CD4-positive, alpha-beta T cell treated with Interleukin-2 at 100 ng/mL for 4 hours (primary cell): Measurements from ENCODE around the gene ZAP70.

Source experiments
- DNase-seq: peaks from one replicate; pipeline ENCODE4 v3.0.0-alpha.2; 2020; ENCODE audit warnings: low spot score

Gene ZAP70

DNA sequence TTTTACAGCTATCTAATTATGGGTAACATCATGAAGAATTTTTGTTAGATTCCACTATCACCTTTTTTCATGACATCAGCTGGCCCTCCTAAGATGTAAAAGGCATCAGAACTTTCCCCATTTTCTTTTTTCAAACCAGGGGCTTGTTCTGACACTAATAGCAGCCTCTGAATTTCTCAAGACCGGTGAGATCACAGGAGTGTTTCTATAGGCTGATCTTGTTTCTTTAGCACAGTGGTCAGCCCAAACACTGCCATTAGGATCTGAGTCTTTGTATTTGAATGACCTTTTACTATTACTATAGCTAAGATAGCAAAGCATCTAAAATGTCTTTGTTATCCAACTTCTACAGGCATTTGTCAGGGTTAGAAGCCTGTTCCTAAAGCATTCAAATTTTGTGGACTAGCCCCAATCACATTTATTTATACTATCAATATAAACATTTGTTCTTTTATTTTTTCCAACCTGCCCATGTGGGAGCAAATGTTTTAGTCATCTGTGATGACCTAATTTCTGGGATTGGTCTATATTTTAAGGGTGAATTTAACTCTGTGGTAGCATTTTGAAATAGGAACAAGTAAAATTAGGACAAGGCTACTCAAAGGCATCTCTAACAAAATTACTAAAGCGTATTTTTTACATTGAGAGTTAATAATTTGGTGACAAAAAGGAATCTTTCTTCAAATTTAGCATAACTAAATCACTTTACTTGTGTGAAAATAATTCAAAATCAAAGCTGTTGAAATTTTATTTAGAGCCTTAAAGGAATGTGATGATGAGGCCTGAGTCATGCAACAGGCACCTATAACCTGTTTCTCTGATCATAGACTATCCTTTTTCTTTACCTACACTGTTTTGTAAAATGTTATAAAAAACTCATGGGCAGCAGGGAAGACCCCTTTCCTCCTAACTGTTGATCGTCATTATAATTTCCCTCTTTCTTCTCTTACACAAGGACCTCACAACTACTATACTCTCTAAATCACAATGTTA is 39.3 kb downstream of the ZAP70 start:
- no peak for DNase-seq

DNA sequence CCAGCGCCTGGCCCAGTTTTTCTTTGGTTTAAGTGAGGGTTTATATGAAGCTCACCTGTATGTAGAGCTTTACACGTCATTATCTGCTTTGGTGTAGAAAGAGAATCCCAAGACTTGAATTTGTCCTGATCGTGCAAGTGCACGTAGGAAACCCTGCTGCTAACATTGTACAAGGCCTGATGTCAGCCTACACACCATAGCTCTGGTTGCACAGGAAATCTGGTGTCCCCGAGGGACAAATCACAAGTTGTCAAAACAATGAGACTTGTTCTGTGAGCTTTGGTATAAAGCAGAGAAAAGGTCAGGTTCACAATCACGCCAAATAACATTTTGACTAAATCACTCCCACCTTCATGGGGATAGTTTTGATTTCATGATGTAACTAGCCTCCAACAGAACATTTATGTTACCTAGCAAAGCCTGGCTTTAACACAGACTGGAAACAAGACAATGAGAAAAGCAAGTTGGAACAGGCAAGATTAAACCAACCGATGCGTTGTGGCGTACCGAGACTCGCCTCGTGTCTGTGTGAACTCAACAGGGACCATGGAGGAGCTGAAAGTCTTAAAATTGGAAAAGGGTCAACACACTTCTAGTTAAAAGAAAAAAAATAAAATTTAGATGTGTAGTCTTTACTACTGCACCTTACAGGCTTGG is 41.4 kb downstream of the ZAP70 start:
- DNase-seq = no peak

DNA sequence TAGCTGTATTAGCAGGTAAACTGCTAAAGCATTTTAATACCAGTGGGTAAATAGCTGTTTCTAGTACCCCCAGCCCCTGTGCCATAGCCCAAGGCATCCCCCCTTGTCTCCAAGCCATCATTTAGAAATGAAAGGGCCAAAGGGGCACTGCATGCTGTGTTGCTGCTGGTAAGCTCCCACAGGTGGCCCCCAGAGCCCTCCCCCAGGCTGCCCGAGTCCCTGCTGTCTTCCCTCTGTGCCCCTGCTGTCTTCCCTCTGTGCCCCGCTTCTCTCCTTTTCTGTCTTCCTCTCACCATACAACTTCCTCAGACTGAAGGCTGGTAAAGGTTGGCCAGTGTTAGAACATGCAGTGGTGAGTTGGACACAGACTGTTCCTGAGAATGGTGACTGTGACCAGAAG is 42.1 kb downstream of the ZAP70 start:
- no peak for DNase-seq

DNA sequence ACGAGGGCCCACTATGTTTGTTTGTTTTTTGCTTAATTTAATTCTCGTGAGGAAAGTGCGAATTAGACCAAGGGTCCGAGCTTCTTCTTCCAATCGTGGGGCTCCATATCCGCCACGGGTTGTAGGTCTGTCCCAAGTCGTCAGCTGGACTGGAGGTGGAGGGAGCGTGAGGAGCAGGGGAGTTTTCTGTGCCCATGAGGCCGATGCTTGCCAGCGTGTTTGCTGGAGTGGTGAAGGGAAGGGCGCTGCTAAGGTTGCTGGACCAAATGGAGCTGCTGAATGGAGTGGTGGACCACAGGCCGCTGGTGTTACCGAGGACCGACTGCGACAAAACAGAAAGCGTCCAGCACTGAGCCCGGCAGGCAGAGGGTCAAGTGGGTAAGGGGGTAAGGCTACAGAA is 43.7 kb downstream of the ZAP70 start:
- DNase-seq = no peak

DNA sequence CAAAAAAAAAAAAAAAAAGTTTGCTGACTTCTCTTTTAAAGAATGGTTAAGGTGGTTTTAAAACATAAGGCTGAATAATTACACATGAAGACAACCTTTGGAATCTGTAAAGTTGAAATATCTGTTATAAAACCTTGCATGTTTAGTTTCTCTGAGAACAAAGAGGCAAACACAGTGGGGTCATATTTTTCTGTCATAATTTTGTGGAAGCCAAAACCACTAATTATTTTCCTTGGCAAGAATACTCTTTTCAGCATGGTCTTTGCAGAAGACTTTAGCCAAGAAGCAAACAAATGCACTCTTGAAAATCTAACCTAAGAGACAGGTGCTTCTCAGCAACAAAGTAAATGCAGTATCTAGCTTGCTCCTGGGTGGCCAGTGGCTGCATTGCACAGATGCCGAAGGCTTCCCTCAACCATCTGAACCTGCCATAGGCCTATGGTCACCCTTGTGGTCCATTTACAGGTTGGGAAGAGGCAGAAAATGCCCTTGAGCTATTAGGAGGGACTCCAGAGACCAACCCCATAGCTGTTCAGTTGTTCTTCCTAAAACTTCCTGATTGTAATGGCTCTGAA is 44.8 kb downstream of the ZAP70 start:
- DNase-seq = no peak

DNA sequence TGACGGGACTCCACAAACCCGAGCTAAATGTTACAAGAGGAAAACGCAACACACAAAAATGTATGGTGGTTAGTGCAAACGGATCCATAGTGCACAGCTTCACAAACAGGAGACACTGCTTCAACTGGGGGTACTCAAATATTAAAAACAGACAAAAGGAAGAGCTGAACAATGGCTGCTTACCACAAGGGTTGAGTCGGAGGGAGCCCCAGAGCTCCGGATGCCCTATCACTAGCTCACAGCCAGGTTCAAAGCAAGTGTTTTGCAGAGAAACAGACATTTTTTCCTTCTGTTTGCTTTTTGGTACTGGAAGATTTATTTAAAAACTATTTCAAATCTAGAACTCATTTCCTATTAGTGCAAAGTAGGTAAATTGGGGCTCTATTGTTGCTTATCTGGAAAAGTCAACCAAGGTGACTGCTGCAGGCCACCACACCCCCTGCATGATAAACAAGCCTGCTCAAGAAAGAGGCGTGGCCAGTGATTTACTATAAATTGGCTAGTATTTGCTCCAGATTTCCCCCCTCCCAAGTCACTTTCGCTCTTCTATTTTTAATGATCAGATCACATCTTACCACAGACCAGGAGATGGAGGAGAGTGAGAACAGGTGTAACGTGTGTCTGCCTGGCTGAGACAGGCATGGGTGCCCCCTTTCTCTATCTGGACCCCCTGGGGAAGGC is 46.5 kb downstream of the ZAP70 start:
- DNase-seq = peak; percentile 8

DNA sequence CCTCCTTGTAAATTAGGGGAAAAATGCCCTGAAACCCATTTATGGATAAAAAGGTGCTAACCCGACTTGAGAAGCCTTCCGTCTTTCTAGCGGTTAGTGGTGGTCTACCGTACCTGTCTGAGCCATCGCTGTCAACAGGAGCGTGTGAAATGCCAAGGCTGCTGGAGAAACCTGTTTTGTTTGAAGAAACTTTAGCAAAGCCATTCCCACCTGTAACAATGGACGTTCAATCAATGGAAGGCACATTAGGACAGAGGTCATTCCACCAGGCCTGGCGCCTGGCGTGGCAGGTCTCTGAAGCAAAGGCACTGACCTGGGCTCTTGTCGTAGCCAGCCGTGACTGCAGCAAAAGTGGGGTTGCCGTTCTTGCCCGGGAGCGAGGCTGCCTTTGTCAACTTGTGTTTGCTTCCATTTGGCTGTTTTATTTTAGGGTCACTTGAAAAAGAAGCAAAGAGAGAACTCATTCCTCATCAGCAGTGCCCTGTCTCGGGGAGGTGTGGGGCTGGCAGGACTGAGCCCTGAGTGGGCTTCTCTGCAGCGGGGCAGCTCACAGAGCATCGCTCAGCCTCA is 47.2 kb downstream of the ZAP70 start:
- no peak for DNase-seq

DNA sequence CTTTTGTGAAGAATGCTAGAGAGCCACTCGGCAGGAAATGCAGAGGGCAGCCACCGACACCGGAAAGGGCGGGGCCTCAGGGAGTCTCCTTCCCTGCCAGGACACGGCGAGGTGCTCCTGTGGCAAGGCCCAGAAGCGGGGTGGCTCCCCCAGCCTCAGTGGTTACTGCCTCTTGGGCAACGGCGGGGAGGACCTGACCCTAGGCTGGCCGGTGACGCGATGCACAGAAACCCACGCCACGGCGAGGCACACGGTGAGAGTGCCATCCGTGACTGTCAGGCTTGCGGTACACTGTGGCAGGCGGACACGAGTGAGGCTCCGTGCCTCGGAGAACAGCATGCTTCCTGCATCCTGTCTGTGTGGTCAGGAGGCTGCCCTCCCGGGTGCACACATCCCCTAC is 47.8 kb downstream of the ZAP70 start:
- DNase-seq = peak; percentile 47

DNA sequence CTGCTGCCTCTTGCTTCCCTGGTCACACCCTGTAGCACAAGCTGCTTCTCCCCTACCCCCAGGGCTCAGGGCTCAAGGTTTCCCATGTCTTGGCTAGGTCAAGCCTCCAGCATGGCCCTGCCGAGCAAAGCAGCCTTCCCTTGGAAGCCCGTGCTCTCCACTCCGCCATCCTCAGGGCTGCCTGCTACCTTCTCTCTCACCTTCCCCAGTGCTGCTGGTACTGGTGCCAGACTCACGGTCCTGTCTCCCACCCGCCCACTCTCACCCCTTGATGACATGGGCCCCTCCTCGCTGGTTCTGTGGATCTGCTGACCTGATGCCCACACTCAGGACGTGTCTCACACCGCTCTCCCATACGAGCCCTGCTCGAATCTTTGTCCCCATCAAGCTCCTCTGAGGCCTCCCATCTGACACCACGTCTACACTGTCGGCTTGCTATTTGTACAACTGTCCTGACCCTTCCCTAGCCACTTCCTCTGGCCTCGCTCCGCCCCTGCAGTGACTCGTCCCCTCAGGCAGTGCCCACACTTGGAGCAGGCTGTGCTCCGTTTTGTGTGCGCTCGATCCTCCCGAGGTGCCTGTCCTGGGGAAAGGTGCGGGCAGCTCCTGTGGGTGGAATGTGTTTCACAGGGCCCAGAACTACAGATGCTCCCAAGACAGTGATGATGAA is 49.9 kb downstream of the ZAP70 start:
- no peak for DNase-seq

DNA sequence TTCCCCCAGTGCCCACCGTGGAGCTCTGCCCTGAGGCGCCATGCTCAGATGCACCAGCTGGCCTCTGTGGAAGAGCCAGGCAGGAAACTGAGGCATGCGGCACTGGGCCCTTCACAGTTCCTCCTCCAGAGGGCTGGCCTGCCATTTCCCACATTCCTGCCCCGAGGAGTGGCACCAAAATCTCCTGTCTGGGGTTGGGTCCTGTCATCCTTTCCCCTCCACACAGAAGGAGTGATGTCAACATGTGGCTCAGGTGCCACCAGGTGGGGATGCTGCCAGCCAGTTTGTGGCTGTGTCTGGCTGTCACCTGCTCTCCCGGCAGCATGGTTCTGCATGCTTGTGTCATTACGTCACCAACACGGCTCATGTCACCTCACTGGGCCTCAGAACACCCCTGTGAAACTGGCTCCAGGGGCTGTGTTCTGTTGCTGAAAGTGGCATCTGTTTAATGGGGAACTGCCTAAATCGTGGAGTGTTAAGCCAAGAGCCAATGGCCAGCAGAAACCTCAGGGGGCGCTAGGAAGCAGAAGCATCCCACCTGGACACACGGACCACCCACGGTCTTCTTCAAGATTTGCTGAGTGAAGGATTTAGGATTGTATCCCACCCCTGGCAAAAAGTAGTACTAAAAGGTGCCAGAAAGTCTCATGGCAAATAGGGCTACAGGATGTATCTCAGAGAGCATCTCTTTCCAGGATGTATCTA is 51.3 kb downstream of the ZAP70 start:
- no peak for DNase-seq

DNA sequence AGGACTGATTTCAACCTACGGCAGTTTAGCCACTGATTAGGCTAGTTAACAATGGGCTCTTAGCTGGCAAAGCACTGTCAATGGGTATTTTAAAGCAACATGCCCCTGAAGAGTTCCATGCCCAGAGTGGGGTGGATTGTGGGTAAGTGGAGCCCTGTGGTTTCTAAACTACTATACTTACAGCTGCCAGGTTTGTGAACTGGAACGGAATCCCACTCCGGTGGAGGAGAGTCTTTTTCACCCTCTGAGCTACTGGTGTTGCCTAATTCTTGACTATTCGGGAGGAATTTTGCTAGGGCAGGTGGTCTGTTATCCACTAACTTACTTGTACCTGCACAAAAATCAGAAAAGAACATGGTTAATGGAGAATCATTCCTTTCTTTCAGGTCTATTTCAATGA is 52.6 kb downstream of the ZAP70 start:
- DNase-seq = no peak

DNA sequence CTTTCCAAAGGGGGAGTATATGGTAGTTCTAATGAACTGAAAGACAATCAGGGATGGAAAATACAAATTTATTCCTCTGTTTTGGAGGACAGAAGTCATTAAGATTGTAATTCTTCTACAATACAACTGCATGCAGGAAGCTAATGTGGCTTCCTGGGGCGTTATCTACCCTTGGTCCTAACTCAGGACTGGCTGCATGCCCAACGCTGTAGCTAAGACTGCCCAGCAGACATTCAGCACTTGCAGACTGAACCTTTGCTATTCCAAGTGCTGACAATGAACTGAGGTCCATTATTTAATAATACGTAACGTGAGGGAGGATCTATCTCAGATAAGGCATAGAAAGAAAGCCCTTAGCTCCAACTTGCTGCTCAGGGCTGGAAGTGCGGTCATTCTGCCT is 53.2 kb downstream of the ZAP70 start:
- DNase-seq = no peak

DNA sequence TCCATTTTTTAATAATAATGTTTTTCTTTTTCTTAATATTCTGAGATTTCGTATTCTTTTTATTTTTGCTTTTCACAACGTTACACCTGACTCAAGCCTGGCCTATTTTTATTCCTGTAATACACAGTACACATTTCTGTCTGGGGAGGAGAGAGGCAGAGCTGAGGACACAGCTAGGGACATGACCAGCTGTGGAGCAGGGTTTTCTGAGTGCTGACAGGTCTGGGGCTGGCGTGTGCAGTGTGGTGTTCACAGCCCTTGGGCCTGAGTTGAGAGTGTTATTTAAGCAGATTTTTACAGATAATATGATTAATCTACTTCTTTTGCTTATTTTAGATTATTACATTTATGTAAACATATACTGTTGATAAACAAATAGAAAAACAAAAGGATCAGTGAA is 55.9 kb downstream of the ZAP70 start:
- no peak for DNase-seq

DNA sequence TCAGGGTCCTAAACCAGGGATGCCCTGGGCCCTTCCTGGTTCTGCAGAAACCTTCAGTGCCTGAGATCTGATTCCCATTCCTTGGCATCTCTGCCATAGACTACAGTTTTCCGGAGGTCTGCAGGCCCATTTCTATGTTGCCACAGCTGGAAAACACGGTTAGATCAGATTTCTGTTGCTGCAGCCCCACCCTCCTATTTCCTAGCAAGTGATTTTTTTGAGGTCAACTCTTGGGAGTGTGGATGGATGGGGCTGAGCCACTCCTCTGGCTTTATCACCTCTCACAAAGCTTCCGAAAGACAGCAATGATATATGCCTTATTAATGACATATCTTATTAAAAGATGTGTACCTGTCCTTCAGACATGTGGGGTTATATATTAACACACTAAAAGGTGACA is 56.3 kb downstream of the ZAP70 start:
- no peak for DNase-seq

DNA sequence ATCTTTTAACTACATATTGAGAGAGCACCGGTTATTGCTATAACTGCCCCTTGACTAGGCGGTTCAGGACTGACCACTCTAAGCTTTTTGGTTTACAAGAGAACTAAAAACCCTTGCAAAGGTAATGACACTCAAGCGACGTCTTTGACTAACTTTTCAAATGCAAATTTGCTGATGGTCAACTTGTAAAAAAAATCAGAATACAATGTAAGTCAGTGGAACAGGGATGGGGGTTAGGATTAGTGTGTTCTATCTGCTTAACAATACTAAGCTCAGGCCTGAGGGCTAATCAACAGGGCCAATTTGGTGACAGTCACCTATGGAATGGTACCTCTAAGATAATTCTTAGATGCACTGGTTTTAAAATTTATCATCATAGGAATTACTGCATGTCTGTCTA is 57.1 kb downstream of the ZAP70 start:
- no peak for DNase-seq

DNA sequence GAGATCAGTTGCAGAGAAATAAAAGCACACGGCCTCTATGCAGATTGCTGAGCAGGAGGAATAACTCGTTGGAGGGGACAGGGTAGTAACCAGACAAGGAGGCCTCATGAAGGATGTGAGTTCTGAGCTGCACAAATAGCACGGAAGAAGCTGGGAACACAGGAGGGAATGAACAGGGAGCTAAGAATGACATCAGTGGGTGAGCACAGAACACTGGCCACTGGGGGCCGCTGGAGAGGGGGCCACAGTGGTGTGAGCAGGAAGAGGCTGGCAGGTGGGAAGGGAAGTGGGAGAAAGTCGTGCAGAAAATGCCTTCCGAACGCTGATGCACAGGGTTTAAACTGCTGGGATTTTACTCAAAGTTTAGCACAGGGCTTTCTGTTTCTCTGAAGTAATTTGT is 61.0 kb downstream of the ZAP70 start:
- no peak for DNase-seq

DNA sequence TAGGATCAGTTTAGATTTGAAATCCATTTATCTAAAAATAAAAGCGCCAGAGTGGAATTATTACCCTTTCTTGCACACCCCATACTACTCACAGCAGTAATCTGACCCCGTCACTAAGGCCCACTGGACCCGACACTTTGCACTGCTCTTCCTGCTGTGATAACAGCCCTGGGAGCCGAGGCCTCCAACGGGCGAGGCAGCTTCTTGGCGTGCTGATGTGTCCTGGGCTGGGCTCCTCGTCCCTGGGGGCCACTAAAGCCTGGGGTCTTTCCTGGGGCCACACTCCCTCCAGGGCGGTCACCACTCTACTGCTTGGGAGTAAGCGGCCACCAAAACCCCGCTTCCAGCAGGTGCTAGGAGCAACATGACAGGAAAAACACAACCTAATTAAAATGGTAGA is 61.7 kb downstream of the ZAP70 start:
- no peak for DNase-seq

DNA sequence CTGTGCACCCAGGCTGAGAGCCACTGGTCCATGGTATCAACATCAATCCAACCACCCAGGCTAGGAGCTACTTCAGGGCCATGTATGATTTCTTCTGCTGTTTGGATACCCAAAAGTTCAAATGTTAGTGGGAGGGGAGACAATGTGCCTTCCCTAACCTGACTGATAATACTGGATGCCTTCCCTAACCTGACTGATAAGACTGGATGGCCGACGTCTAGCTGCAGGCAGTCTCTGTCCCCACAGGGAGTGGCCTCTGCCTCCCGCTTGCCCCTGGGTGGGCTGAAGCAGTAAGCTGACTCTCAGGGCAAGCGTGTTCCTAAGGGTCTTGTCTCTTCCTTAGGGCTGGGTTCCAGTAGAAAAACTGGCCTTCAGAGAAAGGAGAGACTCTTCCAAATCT is 65.8 kb downstream of the ZAP70 start:
- no peak for DNase-seq

DNA sequence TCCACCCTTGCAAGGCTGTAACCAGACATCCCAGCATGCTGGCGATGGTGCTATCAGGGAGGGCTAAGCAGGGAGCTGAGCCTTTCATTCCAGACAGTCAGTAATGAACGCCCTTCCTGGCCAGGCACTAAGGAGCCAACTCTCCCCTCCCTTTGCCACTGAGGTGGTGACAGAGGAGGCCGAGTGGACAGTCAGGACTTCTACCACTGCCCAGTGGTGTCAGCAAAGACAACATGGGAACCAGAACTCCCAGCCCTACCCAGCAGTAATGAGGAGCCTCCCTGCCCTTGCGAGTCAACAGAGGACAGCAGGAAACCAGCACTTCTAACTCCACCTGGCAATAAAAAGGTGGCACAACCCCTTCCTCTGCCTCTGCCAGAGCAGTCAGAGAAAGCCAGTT is 68.6 kb downstream of the ZAP70 start:
- DNase-seq = no peak

DNA sequence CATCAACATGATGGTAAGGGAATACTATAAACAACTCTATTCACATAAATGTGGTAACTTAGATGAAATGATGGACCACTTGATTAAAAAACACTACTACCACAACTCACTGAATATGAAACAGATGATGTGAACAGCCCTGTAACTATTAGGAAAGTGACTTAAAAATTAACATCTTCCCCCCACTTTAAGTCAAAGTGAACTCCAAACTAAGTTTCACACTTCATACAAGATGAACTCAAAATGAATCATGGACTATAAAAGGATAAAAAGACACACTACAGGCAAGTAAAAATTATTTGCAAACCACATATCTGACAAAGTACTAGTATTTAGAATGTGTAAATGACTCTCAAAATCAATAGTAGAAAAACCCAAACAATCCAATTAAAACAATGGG is 71.6 kb downstream of the ZAP70 start:
- no peak for DNase-seq

DNA sequence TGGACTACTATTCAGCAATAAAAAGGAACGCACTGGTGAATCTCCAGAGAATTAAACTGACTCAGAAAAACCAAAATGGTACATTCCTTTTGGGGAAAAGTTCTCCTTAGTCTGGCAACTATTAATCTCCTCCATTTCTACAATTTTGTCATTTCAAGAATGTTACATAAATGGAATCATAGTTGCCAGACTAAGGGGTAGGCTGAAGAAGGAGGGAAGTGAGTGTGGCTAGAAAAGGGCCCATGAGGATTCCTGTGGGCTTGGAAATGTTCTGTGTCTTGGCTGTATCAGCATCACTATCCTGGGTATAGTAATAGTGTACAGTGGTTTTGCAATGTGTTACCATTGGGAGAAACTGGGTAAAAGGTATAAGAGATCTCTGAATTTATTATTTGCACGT is 72.4 kb downstream of the ZAP70 start:
- no peak for DNase-seq
